ENCODE data around the gene DDX4. TPM values are rescaled to one million over a fixed set of nuclear protein-coding genes. Genes with fewer than 3 reads are reported as not detected.
"Not testable (repeated sequence)": the region's sequence is repeated elsewhere in the genome, so short reads cannot be mapped to it uniquely, and the experiment has no call there.

DDX4 gene
- total and polyA plus RNA-seq, 2 donors (not counting 1 experiment from before 2014, with no cell fraction given) = not detected

- intact Hi-C loops (cut with micrococcal nuclease) = no loop called here
- Histone ChIP-seq H3K9ac (ENCODE audit: low read length) (no peak overlapping the region), H3K79me2 (ENCODE audit: control insufficient read depth, insufficient read depth, low read length) (no peaks in the 10 kb centered on the region), H3K36me3 (replicated peaks in 1 of 2; ENCODE audit: control extremely low read depth in 1 of 2, control insufficient read depth in 1 of 2, extremely low read depth in 1 of 2, insufficient read depth in 2 of 2, low read length in 1 of 2) (peaks cover 0 to 6% of the 10 kb centered on the region in 2 experiments), H3K9me3 (ENCODE audit: control extremely low read depth in 1 of 3, control insufficient read depth in 2 of 3, insufficient read depth in 1 of 3, low read length in 2 of 3) (no peaks in the 10 kb centered on the region), H3K4me3 (ENCODE audit: control extremely low read depth in 1 of 5, extremely low read depth in 1 of 5, insufficient read depth in 1 of 5, low read depth in 2 of 5, low read length in 4 of 5) (no peak overlapping the region), H2AFZ (ENCODE audit: insufficient read depth, low read depth, low read length, poor library complexity, severe bottlenecking) (no peak overlapping the region), H3K27me3 (replicated peaks in 1 of 4; ENCODE audit: control extremely low read depth in 1 of 4, control insufficient read depth in 3 of 4, insufficient read depth in 4 of 4, low read length in 3 of 4) (no peaks in the 10 kb centered on the region), H3K4me1 (ENCODE audit: control insufficient read depth in 2 of 2, insufficient read depth in 2 of 2, low read length in 2 of 2) (no peaks in the 10 kb centered on the region), H4K20me1 (ENCODE audit: control insufficient read depth, insufficient read depth, low read length, poor library complexity, severe bottlenecking) (no peaks in the 10 kb centered on the region), H3K27ac (ENCODE audit: low read length in 2 of 2) (no peak overlapping the region), H3K4me2 (replicated peaks; ENCODE audit: low read depth, low read length, poor library complexity, severe bottlenecking) (no peak overlapping the region)
- H3K4me1 Mint-ChIP-seq = peaks cover 4% of the 10 kb centered on the region
- ATAC-seq (ENCODE audit: low read depth) = no peak
- H3K27me3 Mint-ChIP-seq = no peaks in the 10 kb centered on the region
- TF ChIP-seq EZH2 (IDR thresholded peaks at IDR 0.05; ENCODE audit: borderline replicate concordance, insufficient read depth, low read depth, low read length, poor library complexity, severe bottlenecking) (no peak), CTCF (IDR thresholded peaks at IDR 0.05) (no peak)
- ChIA-PET POLR2A (no interaction called here), CTCF (interaction anchor here (1.1 to 1.4 kb wide), 2 partner anchors 521 to 523 kb away, joined by 3 to 4 read pairs; partner anchors contain the start of gene CDC20B)
- no peak for DNase-seq
- H3K9me3 Mint-ChIP-seq (ENCODE audit: insufficient read depth) = no peaks in the 10 kb centered on the region
- no peak overlapping the region for H3K4me3 Mint-ChIP-seq
- no peak overlapping the region for H3K27ac Mint-ChIP-seq
- WGBS (ENCODE audit: insufficient coverage) = 93% methylated on average over 3 of the region's 3 CpGs
Observed at GRCh38 chr5:55694152-55694830, 43.6 kb upstream of the DDX4 start.

GRCh38 chr5:55696704-55697103 lies 41.2 kb upstream of the DDX4 start:
- H3K4me1 ChIP-seq (ENCODE audit: control insufficient read depth in 2 of 2, insufficient read depth in 2 of 2, low read length in 2 of 2); H3K79me2 ChIP-seq (ENCODE audit: control insufficient read depth, insufficient read depth, low read length); H3K27me3 ChIP-seq (replicated peaks in 1 of 4; ENCODE audit: control extremely low read depth in 1 of 4, control insufficient read depth in 3 of 4, insufficient read depth in 4 of 4, low read length in 3 of 4); H3K9me3 ChIP-seq (ENCODE audit: control extremely low read depth in 1 of 3, control insufficient read depth in 2 of 3, insufficient read depth in 1 of 3, low read length in 2 of 3); H3K36me3 ChIP-seq (replicated peaks in 1 of 2; ENCODE audit: control extremely low read depth in 1 of 2, control insufficient read depth in 1 of 2, extremely low read depth in 1 of 2, insufficient read depth in 2 of 2, low read length in 1 of 2); CTCF ChIA-PET; H2AFZ ChIP-seq (ENCODE audit: insufficient read depth, low read depth, low read length, poor library complexity, severe bottlenecking); ATAC-seq (ENCODE audit: low read depth); H3K4me2 ChIP-seq (replicated peaks; ENCODE audit: low read depth, low read length, poor library complexity, severe bottlenecking); H3K9me3 Mint-ChIP-seq (ENCODE audit: insufficient read depth); intact Hi-C loops (cut with micrococcal nuclease); H3K27me3 Mint-ChIP-seq; DNase-seq; H3K4me3 ChIP-seq (ENCODE audit: control extremely low read depth in 1 of 5, extremely low read depth in 1 of 5, insufficient read depth in 1 of 5, low read depth in 2 of 5, low read length in 4 of 5); H3K27ac Mint-ChIP-seq; H3K4me1 Mint-ChIP-seq; H3K4me3 Mint-ChIP-seq; H4K20me1 ChIP-seq (ENCODE audit: control insufficient read depth, insufficient read depth, low read length, poor library complexity, severe bottlenecking); H3K27ac ChIP-seq (ENCODE audit: low read length in 2 of 2); POLR2A ChIA-PET; H3K9ac ChIP-seq (ENCODE audit: low read length): not testable (repeated sequence)
- 100% methylated on average over 7 of the region's 31 CpGs for WGBS (ENCODE audit: insufficient coverage)

All from B cell (primary cell).